Activated CD4-positive, alpha-beta T cell treated with anti-CD3 and anti-CD28 coated beads, Interleukin-2, Interleukin-4, amounts not matched to agents 100 ng/mL and 50 ng/mL, durations not matched to agents 16 hours and 8 hours (primary cell): Measurements from ENCODE around the gene RPH3AL.
"Not testable (repeated sequence)": the region's sequence is repeated elsewhere in the genome, so short reads cannot be mapped to it uniquely, and the experiment has no call there.

Experiments
- DNase-seq: peaks from one replicate; pipeline ENCODE4 v3.0.0-alpha.2; 2020; ENCODE audit warnings: low spot score

Gene RPH3AL

GRCh38 chr17:200586-200985 is 152.0 kb downstream of the RPH3AL start:
- DNase-seq, result no peak

- no peak for DNase-seq
Measured at GRCh38 chr17:199806-200545, 152.6 kb downstream of the RPH3AL start.

DNA sequence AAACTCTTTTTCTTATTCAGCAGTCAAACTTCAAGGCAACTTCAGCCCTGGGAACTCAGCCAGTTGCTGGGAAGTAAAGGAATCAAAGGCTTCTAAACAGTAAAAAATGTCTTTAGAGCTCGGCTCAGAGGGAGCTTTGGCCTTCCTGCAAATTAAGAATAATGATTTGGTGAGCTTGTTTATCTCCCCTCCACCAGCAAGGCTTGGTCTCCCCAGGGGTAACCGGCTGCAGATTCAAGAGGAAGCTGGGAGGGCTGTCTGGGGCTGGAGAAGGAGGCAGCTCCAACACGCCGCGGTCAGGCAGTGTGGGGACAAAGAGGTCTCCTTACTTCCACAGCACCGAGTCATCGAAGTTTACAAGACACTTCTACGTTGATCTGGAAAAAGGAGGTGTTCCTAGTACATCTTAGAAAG is 153.4 kb downstream of the RPH3AL start:
- no peak for DNase-seq

- not testable (repeated sequence) for DNase-seq
Measured at GRCh38 chr17:198225-198624, 154.4 kb downstream of the RPH3AL start.

DNA sequence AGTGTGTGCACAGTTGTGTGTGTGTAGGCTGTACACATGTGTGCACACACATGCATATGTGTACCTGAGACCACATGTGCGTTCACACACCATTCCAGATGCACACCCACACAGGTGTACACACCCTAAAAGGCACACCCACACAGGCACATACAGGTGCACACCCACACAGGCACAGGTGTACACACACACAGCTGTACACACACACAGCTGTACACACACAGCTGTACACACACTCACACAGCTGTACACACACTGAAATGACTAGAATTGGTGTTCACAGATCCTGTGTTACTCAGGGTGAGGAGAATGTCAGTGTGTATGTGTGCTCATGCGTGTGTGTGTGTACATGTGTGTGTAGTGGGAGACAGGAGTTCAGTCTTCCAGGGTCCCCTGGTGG is 155.3 kb downstream of the RPH3AL start:
- no peak for DNase-seq

DNA sequence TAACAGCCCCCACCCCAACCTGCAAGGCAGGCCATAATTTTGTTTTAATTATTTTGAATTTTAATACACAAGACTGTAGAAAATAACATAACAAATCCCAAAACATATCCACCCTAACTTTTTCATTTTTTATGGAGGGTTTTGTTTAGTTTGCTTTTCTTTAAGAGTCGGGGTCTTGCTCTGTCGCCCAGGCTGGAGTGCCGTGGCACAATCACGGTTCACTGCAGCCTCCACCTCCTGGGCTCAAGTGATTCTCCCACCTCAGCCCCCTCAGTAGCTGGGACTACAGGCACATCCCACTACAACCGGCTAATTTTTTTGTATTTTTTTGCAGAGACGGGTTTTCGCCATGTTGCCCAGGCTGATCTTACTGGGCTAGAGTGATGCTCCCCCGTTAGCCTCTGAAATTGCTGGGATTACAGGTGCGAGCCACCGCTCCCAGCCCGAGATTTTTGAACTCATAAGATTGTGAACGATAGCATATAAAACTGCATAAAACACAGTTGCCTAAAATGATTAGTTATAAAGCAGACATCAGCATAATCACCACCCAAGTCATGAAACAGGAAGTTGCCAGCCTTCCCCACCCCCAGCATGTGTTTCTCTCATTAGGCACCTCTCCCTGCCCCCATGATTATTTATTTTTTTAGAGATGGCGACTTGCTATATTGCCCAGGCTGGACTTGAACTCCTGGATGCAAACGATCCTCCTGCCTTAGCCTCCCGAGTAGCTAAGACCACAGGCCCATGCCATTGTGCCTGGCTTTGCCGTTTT is 157.6 kb downstream of the RPH3AL start:
- DNase-seq, result no peak

- DNase-seq, result no peak
Measured at GRCh38 chr17:193841-194806, 158.5 kb downstream of the RPH3AL start.

GRCh38 chr17:193426-193810 is 159.2 kb downstream of the RPH3AL start:
- no peak for DNase-seq

GRCh38 chr17:192666-193425 is 159.8 kb downstream of the RPH3AL start:
- no peak for DNase-seq

DNA sequence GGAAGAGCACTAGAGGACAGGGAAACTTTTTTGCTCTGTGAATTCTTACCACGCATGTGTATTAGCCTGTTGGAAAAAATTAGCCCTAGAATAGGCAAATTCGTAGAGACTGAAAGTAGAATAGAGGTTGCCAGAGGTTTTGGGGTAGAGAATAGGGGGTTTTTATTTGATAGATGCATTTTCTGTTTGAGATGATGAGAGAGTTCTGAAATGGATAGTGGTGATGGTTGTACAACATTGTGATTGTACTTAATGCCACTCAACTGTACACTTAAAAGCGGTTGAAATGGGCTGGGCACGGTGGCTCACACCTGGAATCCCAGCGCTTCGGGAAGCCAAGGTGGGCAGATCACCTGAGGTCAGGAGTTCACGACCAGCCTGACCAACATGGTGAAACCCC is 163.2 kb downstream of the RPH3AL start:
- DNase-seq, result no peak

GRCh38 chr17:187130-187529 is 165.5 kb downstream of the RPH3AL start:
- no peak for DNase-seq

DNA sequence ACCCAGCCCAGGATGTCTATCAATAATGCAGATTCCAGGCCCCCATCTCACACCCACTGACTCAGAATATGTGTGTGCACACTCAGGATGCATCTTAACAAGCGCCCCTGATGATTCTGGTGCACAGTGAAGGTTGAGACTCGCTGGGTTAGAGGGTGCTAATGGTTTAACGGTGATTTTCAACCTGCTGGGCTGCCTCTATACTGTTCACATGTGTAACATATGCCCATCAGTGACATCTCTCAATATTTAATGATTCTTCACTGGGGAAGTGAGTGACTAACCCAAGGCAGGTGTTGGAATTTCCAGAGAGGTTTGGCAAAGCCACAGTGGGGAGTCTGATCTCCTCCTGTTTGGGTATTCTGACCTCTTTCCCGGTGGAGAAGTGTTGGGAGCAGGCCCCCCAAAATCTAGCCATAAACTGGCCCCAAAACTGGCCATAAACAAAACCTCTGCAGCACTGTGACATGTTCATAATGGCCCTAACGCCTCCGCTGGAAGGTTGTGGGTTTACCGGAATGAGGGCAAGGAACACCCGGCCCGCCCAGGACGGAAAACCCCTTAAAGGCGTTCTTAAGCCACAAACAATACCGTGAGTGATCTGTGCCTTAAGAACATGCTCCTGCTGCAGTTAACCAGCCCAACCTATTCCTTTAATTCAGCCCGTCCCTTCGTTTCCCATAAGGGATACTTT is 167.0 kb downstream of the RPH3AL start:
- peak; percentile 21 for DNase-seq

- DNase-seq, result no peak
Measured at GRCh38 chr17:183021-183420, 169.6 kb downstream of the RPH3AL start.

GRCh38 chr17:182050-182751 is 170.4 kb downstream of the RPH3AL start:
- DNase-seq, result no peak

GRCh38 chr17:181245-182049 is 171.2 kb downstream of the RPH3AL start, which contains the start of gene DOC2B:
DOC2B (minus strand) TSS chr17:181650; CDS start chr17:181479, 171 bp downstream.
- no peak for DNase-seq

DNA sequence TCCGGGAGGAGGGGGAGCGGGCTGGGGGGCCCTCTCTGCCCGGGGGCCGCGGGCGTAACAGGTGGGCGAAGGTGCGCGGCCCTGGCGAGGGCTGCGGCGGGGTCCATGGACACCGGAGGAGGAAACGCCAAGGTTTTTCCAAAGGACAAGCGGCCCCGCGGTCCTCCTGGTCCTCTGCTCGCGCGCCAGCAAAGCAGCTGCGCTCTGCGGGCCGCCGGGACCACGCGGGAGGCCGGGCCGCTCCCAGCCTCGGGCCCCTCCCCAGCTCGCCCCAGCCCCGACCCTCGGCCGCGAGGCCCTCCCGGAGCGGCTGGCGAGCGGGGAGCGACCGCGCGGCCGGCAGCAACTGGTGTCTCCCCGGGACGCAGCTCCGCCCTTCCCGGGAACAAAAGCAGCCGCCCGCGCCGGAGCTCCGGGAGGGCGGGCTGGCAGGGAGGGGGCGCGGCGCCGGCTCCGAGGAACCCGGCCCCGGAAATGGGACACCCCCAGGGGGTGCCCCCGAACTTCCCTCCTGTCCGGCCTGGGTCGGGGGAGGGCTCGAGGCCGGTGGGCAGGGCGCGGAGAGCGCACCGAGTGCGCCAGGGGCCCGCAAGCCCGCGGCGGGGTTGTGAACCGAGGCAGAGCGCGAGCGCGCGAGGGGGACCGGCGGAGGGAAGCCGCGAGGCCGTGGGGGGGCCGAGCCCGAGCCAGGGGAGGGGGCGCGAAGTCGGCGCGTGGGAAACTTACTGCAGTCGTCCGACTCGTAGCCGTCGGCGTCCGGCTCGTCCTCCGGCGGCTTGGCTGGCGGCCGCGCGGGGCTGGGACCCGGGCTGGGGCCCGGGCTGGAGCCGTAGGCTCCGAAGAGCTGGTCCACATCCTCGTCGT is 172.0 kb downstream of the RPH3AL start:
- no peak for DNase-seq

DNA sequence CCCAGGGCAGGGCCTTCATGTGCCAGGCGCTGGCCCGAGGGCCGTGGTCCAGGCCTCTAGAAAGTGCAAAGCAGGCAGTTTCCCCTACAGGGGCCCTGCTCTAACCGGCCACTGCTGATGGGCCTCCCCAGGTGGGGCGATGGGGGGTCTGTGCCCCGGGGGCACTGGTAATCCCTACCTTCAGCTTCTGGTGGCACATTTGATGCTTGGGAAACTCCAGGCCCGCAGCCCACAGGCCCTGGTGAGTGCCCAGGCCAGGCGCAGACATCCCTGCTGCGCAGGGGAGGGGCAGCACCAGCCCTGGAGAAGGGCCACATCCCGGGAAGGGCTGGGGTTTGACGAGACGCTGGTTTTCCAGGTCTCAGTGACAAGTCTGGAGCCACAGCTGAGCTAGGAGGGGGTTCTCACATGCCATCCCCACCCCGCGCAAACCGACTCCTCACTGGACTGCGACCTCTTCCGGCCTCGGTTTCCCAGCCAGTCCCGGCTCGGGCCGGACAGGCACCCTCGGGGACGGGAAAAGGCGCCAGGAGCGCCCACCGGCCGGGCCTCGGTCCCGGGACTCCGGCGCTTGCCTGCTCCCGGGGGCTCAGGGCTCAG is 172.7 kb downstream of the RPH3AL start:
- DNase-seq, result no peak

GRCh38 chr17:179066-179432 is 173.6 kb downstream of the RPH3AL start:
- DNase-seq, result no peak
